Hepatocyte (in vitro differentiated cells): ENCODE results near the gene ALG8. TPM values are rescaled to one million over a fixed set of nuclear protein-coding genes. Genes with fewer than 3 reads are reported as not detected.

Experiments
- DNase-seq: peaks from one replicate; pipeline ENCODE4 v3.0.0-alpha.2; 2016; ENCODE audit warnings: low spot score
- H2AFZ ChIP-seq: fragments of 200-600 bp; sonication (generic); 2 replicates; pipeline ENCODE4 v1.6.0; 2016; ENCODE audit warnings: antibody characterized with exemption, mild to moderate bottlenecking
- H3K27ac ChIP-seq: fragments of 200-600 bp; sonication (generic); 2 replicates; pipeline ENCODE4 v1.5.1; 2016; ENCODE audit warnings: mild to moderate bottlenecking
- H3K27me3 ChIP-seq: fragments of 200-600 bp; sonication (generic); 2 replicates; pipeline ENCODE4 v1.6.1; 2016
- H3K36me3 ChIP-seq: fragments of 200-600 bp; sonication (generic); replicated peaks from 2 replicates; pipeline ENCODE4 v1.5.1; 2016; ENCODE audit warnings: low read depth; ENCODE audit not compliant: insufficient read depth
- H3K4me1 ChIP-seq: fragments of 200-600 bp; sonication (generic); 2 replicates; pipeline ENCODE4 v1.5.1; 2016; ENCODE audit warnings: mild to moderate bottlenecking, moderate library complexity; ENCODE audit not compliant: insufficient read depth
- H3K4me2 ChIP-seq: fragments of 200-600 bp; sonication (generic); 2 replicates; pipeline ENCODE4 v1.6.0; 2016
- H3K4me3 ChIP-seq: fragments of 200-600 bp; sonication (generic); 2 replicates; pipeline ENCODE4 v1.5.1; 2016; ENCODE audit warnings: mild to moderate bottlenecking
- H3K79me2 ChIP-seq: fragments of 200-600 bp; sonication (generic); 2 replicates; pipeline ENCODE4 v1.6.0; 2017; ENCODE audit warnings: mild to moderate bottlenecking
- H3K9me2 ChIP-seq: fragments of 200-600 bp; sonication (generic); replicated peaks from 2 replicates; pipeline ENCODE4 v1.6.0; 2017; ENCODE audit warnings: mild to moderate bottlenecking; ENCODE audit not compliant: insufficient read depth
- H3K9me3 ChIP-seq: fragments of 200-600 bp; sonication (generic); 2 replicates; pipeline ENCODE4 v1.5.1; 2016; ENCODE audit warnings: low read depth, mild to moderate bottlenecking
- H4K20me1 ChIP-seq: fragments of 200-600 bp; sonication (generic); 2 replicates; pipeline ENCODE4 v1.6.0; 2016; ENCODE audit warnings: mild to moderate bottlenecking; ENCODE audit not compliant: insufficient read depth, poor library complexity, severe bottlenecking
- EZH2 ChIP-seq: fragments of 200-600 bp; sonication (generic); IDR thresholded peaks from 2 replicates; pipeline ENCODE4 v1.6.1; 2016; ENCODE audit warnings: antibody characterized with exemption, mild to moderate bottlenecking, borderline replicate concordance
- EZH2phosphoT487 ChIP-seq: fragments of 200-600 bp; sonication (generic); IDR thresholded peaks from one replicate; pipeline ENCODE4 v1.6.1; 2018; ENCODE audit warnings: antibody characterized with exemption, mild to moderate bottlenecking, low read depth, moderate library complexity; ENCODE audit not compliant: unreplicated experiment, severe bottlenecking
- WGBS: methylation state at CpG from one replicate; pipeline ENCODE4 v1.1.6; 2016; ENCODE audit warnings: low lambda C conversion rate; ENCODE audit errors: missing lambda C conversion rate; 5-methylcytosine and 5-hydroxymethylcytosine counted together
- polyA plus RNA-seq: library from polyadenylated mRNA; unstranded; fragments of >200 nt; fragmentation: Nextera tagmentation; extraction: Ambion mirVana; gene quantifications from 2 replicates; pipeline ENCODE4 v1.2.1, GENCODE V29; 2016
- total RNA-seq: library from RNA; depleted of rRNA; stranded (reverse); fragments of >200 nt; gene quantifications from 2 replicates; pipeline ENCODE4 v1.2.3, GENCODE V29; 2014
- TF ChIP-seq, protein P1 (sequence below): fragments of 200-600 bp; sonication (generic); IDR thresholded peaks from 2 replicates; pipeline ENCODE4 v1.5.1; 2016; ENCODE audit warnings: antibody characterized with exemption, mild to moderate bottlenecking; ENCODE audit not compliant: poor library complexity

Gene ALG8
- total and polyA plus RNA-seq, 2 experiments from 2014 or later = 43.1 to 74.3 TPM

DNA sequence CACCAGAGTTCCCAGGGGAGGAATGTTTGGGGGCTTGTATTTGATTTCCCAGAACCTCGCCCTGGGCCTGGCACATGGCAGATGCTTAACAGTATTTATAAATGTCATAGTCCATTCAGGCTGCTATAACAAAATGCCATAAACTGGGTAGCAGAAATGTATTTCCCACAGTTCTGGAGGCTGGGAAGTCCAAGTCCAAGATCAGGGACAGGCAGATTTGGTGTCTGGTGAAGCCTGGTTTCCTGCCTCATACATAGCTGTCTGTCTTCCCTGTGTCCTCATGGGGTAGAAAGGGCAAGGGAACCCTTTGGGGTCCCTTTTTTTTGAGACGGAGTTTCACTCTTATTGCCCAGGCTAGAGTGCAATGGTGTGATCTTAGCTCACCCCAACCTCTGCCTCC lies 25.0 kb upstream of the ALG8 start:
- Histone ChIP-seq H4K20me1 (no peaks in the 10 kb centered on the region), H3K27ac (no peak overlapping the region), H3K4me2 (no peak overlapping the region), H3K4me1 (peaks cover 15% of the 10 kb centered on the region), H2AFZ (no peak overlapping the region), H3K9me2 (no peaks in the 10 kb centered on the region), H3K36me3 (no peaks in the 10 kb centered on the region), H3K27me3 (no peaks in the 10 kb centered on the region), H3K79me2 (no peaks in the 10 kb centered on the region), H3K4me3 (no peak overlapping the region), H3K9me3 (no peaks in the 10 kb centered on the region)
- no peak for TF ChIP-seq EZH2phosphoT487
- no peak for TF ChIP-seq EZH2
- TF ChIP-seq, protein P1, sequence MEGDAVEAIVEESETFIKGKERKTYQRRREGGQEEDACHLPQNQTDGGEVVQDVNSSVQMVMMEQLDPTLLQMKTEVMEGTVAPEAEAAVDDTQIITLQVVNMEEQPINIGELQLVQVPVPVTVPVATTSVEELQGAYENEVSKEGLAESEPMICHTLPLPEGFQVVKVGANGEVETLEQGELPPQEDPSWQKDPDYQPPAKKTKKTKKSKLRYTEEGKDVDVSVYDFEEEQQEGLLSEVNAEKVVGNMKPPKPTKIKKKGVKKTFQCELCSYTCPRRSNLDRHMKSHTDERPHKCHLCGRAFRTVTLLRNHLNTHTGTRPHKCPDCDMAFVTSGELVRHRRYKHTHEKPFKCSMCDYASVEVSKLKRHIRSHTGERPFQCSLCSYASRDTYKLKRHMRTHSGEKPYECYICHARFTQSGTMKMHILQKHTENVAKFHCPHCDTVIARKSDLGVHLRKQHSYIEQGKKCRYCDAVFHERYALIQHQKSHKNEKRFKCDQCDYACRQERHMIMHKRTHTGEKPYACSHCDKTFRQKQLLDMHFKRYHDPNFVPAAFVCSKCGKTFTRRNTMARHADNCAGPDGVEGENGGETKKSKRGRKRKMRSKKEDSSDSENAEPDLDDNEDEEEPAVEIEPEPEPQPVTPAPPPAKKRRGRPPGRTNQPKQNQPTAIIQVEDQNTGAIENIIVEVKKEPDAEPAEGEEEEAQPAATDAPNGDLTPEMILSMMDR = no peak
- no peak for DNase-seq
- 98% methylated on average over 2 of the region's 2 CpGs for WGBS

DNA sequence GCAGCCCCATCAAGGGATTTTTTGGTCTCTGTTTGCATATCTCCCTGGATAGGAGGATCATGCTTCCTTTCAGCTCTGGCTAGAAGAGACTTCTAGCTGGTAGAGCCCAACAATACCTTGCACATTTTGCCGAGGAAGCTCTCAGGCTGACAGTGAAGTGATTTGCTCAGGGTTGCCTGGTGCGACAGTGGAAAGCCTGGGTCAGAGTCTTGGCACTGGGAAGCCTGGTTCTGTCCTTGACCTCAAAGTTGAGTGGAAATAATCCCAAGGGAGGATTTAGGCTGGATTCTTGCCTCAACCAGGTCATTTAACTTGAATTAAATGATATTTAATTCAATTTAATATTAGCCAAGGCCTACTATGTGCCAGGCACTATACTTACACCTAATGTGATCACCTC lies 24.4 kb upstream of the ALG8 start:
- peaks cover 10% of the 10 kb centered on the region for H3K4me1 ChIP-seq
- WGBS = 94% methylated on average over 2 of the region's 2 CpGs
- DNase-seq = no peak
- no peak overlapping the region for H2AFZ ChIP-seq
- H3K36me3 ChIP-seq = no peaks in the 10 kb centered on the region
- H3K27me3 ChIP-seq = no peaks in the 10 kb centered on the region
- no peaks in the 10 kb centered on the region for H4K20me1 ChIP-seq
- TF ChIP-seq EZH2 (no peak), EZH2phosphoT487 (no peak)
- TF ChIP-seq, protein P1 = no peak
- no peaks in the 10 kb centered on the region for H3K9me3 ChIP-seq
- H3K4me2 ChIP-seq = no peak overlapping the region
- H3K27ac ChIP-seq = no peak overlapping the region
- H3K4me3 ChIP-seq = no peak overlapping the region
- H3K79me2 ChIP-seq = no peaks in the 10 kb centered on the region
- H3K9me2 ChIP-seq = no peaks in the 10 kb centered on the region

DNA sequence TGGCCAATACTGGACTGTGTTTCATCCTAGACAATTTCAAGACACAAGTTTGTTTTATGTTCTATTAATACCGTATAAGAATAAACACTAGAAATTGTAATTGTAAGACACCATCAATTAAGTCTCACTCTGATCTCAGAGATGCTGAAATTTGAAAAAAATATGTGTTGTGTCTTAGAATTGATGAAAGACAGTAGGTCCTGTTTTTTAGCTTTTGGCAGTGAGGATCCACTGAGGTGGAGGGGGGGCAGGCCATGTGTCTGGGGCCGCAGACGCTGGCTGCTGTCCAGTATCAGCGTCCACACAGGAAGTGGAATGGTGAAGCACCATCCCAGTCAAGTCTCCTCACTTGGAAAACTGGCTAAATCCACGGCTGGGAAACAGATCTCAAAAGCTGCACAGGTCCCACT lies 22.5 kb upstream of the ALG8 start:
- H3K4me1 ChIP-seq = peaks cover 3% of the 10 kb centered on the region
- H3K4me2 ChIP-seq = no peak overlapping the region
- DNase-seq = no peak
- no peaks in the 10 kb centered on the region for H3K79me2 ChIP-seq
- H3K4me3 ChIP-seq = no peak overlapping the region
- no peak overlapping the region for H3K27ac ChIP-seq
- H3K27me3 ChIP-seq = no peaks in the 10 kb centered on the region
- H3K9me3 ChIP-seq = no peaks in the 10 kb centered on the region
- no peaks in the 10 kb centered on the region for H4K20me1 ChIP-seq
- WGBS = 51% methylated on average over 5 of the region's 5 CpGs
- no peaks in the 10 kb centered on the region for H3K36me3 ChIP-seq
- TF ChIP-seq EZH2phosphoT487 = no peak
- TF ChIP-seq, protein P1 = no peak
- no peak for TF ChIP-seq EZH2
- no peak overlapping the region for H2AFZ ChIP-seq
- H3K9me2 ChIP-seq = no peaks in the 10 kb centered on the region

DNA sequence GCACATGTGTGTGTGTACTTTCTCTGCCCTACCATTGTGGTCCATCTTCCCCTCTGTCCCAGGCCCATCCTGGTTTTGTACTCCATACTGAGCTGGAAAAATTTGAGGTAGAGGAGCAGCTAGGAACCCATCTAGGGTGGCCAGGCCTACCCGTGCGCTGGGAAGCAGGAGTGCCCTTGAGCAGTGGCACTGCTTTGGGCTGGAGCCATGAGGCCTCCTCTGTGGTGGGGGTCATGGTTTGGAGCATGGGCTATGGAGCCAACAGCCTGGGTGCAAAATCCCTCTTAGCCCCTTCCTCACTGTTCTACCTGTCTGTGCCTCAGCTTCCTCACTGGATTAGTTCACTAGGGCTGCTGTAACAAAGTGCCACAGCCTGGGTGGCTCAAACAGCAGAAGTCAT lies 21.9 kb upstream of the ALG8 start:
- no peak overlapping the region for H2AFZ ChIP-seq
- H3K9me3 ChIP-seq = no peaks in the 10 kb centered on the region
- no peaks in the 10 kb centered on the region for H3K4me1 ChIP-seq
- no peaks in the 10 kb centered on the region for H4K20me1 ChIP-seq
- WGBS = 95% methylated on average over 2 of the region's 2 CpGs
- no peak overlapping the region for H3K4me2 ChIP-seq
- DNase-seq = no peak
- H3K27me3 ChIP-seq = no peaks in the 10 kb centered on the region
- TF ChIP-seq, protein P1 = no peak
- TF ChIP-seq EZH2phosphoT487 (no peak), EZH2 (no peak)
- no peaks in the 10 kb centered on the region for H3K9me2 ChIP-seq
- H3K4me3 ChIP-seq = no peak overlapping the region
- no peaks in the 10 kb centered on the region for H3K36me3 ChIP-seq
- no peak overlapping the region for H3K27ac ChIP-seq
- H3K79me2 ChIP-seq = no peaks in the 10 kb centered on the region
